Esophagus squamous epithelium (tissue), 5 donors: ENCODE measurements around the gene FLT1. TPM values are rescaled to one million over a fixed set of nuclear protein-coding genes. Genes with fewer than 3 reads are reported as not detected.
A peak's percentile ranks its signal among the peaks of the same experiment; 100 is the strongest.

Experiments used
- DNase-seq: peaks from one replicate; lab custom pipeline; 2025; lab: John Stamatoyannopoulos, UW
- H3K27ac ChIP-seq, 4 donors: fragments of 200-600 bp; sonication (generic); one replicate each; pipeline ENCODE4 v1.5.1; 2016 to 2019; ENCODE audit warnings: mild to moderate bottlenecking in 1 of 4
- H3K27me3 ChIP-seq, 4 donors: fragments of 200-600 bp; sonication (generic); 1 replicate in 3 of 4; 2 replicates in 1 of 4; pipeline versions ENCODE4 v1.5.1 to v1.6.0; 2017 to 2021; ENCODE audit warnings: antibody characterized with exemption in 1 of 4
- H3K36me3 ChIP-seq, 3 donors: fragments of 200-600 bp; sonication (generic); one replicate each; pipeline ENCODE4 v1.5.1; 2016 to 2019
- H3K4me1 ChIP-seq, 3 donors: fragments of 200-600 bp; sonication (generic); one replicate each; pipeline ENCODE4 v1.5.1; 2017 to 2019
- H3K4me3 ChIP-seq, 4 donors: fragments of 200-600 bp; sonication (generic); 1 replicate in 3 of 4; 2 replicates in 1 of 4; pipeline ENCODE4 v1.5.1; 2016 to 2019; ENCODE audit warnings: mild to moderate bottlenecking in 2 of 4, moderate library complexity in 1 of 4
- H3K9me3 ChIP-seq, 3 donors: fragments of 200-600 bp; sonication (generic); one replicate each; pipeline ENCODE4 v1.5.1; 2016 to 2019
- CTCF ChIP-seq, 6 experiments: fragments of 450-650 bp in 4 of 6; fragments of 200-600 bp in 2 of 6; sonication (generic) in 2 of 6; IDR thresholded peaks; one replicate each; pipeline ENCODE4 v1.5.1; 2016 to 2019; ENCODE audit warnings: antibody characterized with exemption in 6 of 6, mild to moderate bottlenecking in 4 of 6, moderate library complexity in 4 of 6
- POLR2A ChIP-seq, 4 donors: fragments of 450-650 bp; IDR thresholded peaks; one replicate each; pipeline ENCODE4 v1.6.1; 2017; ENCODE audit warnings: antibody characterized with exemption in 4 of 4, mild to moderate bottlenecking in 4 of 4, moderate library complexity in 3 of 4
- WGBS, 2 donors: methylation state at CpG; one replicate each; pipeline ENCODE4 v1.1.5; 2018; 5-methylcytosine and 5-hydroxymethylcytosine counted together
- intact Hi-C: fragments of 100-400 bp; cut with DNase I; formaldehyde crosslinking; loops from one replicate; pipeline ENCODE4 v1.15.0; 2022
- total RNA-seq, 4 donors: library from RNA; depleted of rRNA; stranded (reverse); fragments of >200 nt; gene quantifications; one replicate each; pipeline ENCODE4 v1.1.0, GENCODE V29; 2016
- donor health status: DM: yes; HTN: yes; CAD: no.

The FLT1 gene
- total RNA-seq, 4 donors from 2014 or later: 2.1 to 16.4 (median 8.9) TPM

- TF ChIP-seq POLR2A (IDR thresholded peaks at IDR 0.05) (no peak), CTCF (IDR thresholded peaks at IDR 0.05) (no peak)
- no peak overlapping the region for H3K4me3 ChIP-seq
- no peaks in the 10 kb centered on the region for H3K9me3 ChIP-seq
- H3K27me3 ChIP-seq: peaks cover 0 to 7% (median 0%) of the 10 kb centered on the region in 4 donors
- H3K36me3 ChIP-seq: no peaks in the 10 kb centered on the region
- DNase-seq: no peak
- peaks cover 0 to 6% (median 0%) of the 10 kb centered on the region in 3 donors for H3K4me1 ChIP-seq
- intact Hi-C loops: no loop called here
- WGBS, 2 donors: 8 to 15% methylated on average over 2 of the region's 2 CpGs
- peak overlapping the region in 2 of 4 donors; percentile 24 to 44 for H3K27ac ChIP-seq
Observed at GRCh38 chr13:28392428-28392827, 102.5 kb downstream of the FLT1 start.

- Histone ChIP-seq H3K36me3 (no peaks in the 10 kb centered on the region), H3K9me3 (no peaks in the 10 kb centered on the region), H3K4me1 (no peaks in the 10 kb centered on the region), H3K4me3 (no peak overlapping the region), H3K27me3 (peaks cover 0 to 8% (median 0%) of the 10 kb centered on the region in 4 donors), H3K27ac (no peak overlapping the region)
- intact Hi-C loops: no loop called here
- WGBS, 2 donors: 32 to 48% methylated on average over 4 of the region's 4 CpGs
- no peak for TF ChIP-seq CTCF (IDR thresholded peaks at IDR 0.05)
- TF ChIP-seq POLR2A (IDR thresholded peaks at IDR 0.05): no peak
- no peak for DNase-seq
Observed at GRCh38 chr13:28387740-28388501, 107.0 kb downstream of the FLT1 start.

- Histone ChIP-seq H3K4me3 (no peak overlapping the region), H3K4me1 (no peaks in the 10 kb centered on the region), H3K9me3 (no peaks in the 10 kb centered on the region), H3K27me3 (peaks cover 0 to 5% (median 0%) of the 10 kb centered on the region in 4 donors), H3K27ac (no peak overlapping the region), H3K36me3 (no peaks in the 10 kb centered on the region)
- intact Hi-C loops: no loop called here
- no peak for DNase-seq
- WGBS, 2 donors: 45 to 61% methylated on average over 1 of the region's 1 CpG
- TF ChIP-seq CTCF (IDR thresholded peaks at IDR 0.05) (no peak), POLR2A (IDR thresholded peaks at IDR 0.05) (no peak)
Observed at GRCh38 chr13:28385362-28385761, 109.6 kb downstream of the FLT1 start.

- Histone ChIP-seq H3K36me3 (no peaks in the 10 kb centered on the region), H3K27me3 (peaks cover 0 to 4% (median 0%) of the 10 kb centered on the region in 4 donors), H3K9me3 (no peaks in the 10 kb centered on the region), H3K4me3 (no peak overlapping the region), H3K4me1 (no peaks in the 10 kb centered on the region), H3K27ac (no peak overlapping the region)
- 66 to 71% methylated on average over 4 of the region's 4 CpGs for WGBS, 2 donors
- TF ChIP-seq CTCF (IDR thresholded peaks at IDR 0.05) (no peak), POLR2A (IDR thresholded peaks at IDR 0.05) (no peak)
- no peak for DNase-seq
- intact Hi-C loops: no loop called here
Observed at GRCh38 chr13:28384789-28385188, 110.1 kb downstream of the FLT1 start.

- Histone ChIP-seq H3K27ac (no peak overlapping the region), H3K4me1 (no peaks in the 10 kb centered on the region), H3K36me3 (no peaks in the 10 kb centered on the region), H3K9me3 (no peaks in the 10 kb centered on the region), H3K27me3 (peaks cover 0 to 10% (median 0%) of the 10 kb centered on the region in 4 donors), H3K4me3 (no peak overlapping the region)
- TF ChIP-seq POLR2A (IDR thresholded peaks at IDR 0.05) (no peak), CTCF (IDR thresholded peaks at IDR 0.05) (no peak)
- intact Hi-C loops: no loop called here
- DNase-seq: no peak
- WGBS, 2 donors: 85 to 88% methylated on average over 3 of the region's 3 CpGs
Observed at GRCh38 chr13:28380319-28380718, 114.6 kb downstream of the FLT1 start.
